ENCODE results near the gene POLR3GL.
"Not testable (repeated sequence)": the region's sequence is repeated elsewhere in the genome, so short reads cannot be mapped to it uniquely, and the experiment has no call there.

The POLR3GL gene

GRCh38 chr1:145964328-145965118 lies at the start of gene POLR3GL, which contains the start of gene ANKRD34A:
TSS of gene POLR3GL (plus strand) at chr1:145964690. CDS start at chr1:145974866, 10,176 bp downstream.
TSS of gene ANKRD34A (minus strand) at chr1:145964575. CDS start at chr1:145961759, 2,816 bp downstream.
- DNase-seq = peak; percentile 94

GRCh38 chr1:145916745-145917144 lies 47.7 kb upstream of the POLR3GL start:
- no peak for DNase-seq

GRCh38 chr1:145917595-145917994 lies 46.9 kb upstream of the POLR3GL start:
- no peak for DNase-seq

GRCh38 chr1:145918144-145918991 lies 46.1 kb upstream of the POLR3GL start, which contains the start of gene PEX11B:
TSS of gene PEX11B (minus strand) at chr1:145918717. CDS start at chr1:145918688, 29 bp downstream.
- DNase-seq = peak; percentile 79

- DNase-seq = no peak
Measured at GRCh38 chr1:145918992-145919939, 45.2 kb upstream of the POLR3GL start.

- not testable (repeated sequence) for DNase-seq
Measured at GRCh38 chr1:145920297-145920696, 44.2 kb upstream of the POLR3GL start.

GRCh38 chr1:145922266-145922665 lies 42.2 kb upstream of the POLR3GL start:
- DNase-seq = no peak

- DNase-seq = no peak
Measured at GRCh38 chr1:145926686-145927062, 37.8 kb upstream of the POLR3GL start.

GRCh38 chr1:145927063-145927886 lies 37.2 kb upstream of the POLR3GL start, which contains the start of gene RBM8A:
TSS of gene RBM8A (minus strand) at chr1:145927484. CDS start at chr1:145927426, 58 bp downstream.
- peak; percentile 99 for DNase-seq

- no peak for DNase-seq
Measured at GRCh38 chr1:145927916-145928643, 36.4 kb upstream of the POLR3GL start.

- not testable (repeated sequence) for DNase-seq
Measured at GRCh38 chr1:145932522-145933009, 31.9 kb upstream of the POLR3GL start.

GRCh38 chr1:145935708-145936107 lies 28.8 kb upstream of the POLR3GL start:
- DNase-seq = no peak

GRCh38 chr1:145936247-145936646 lies 28.2 kb upstream of the POLR3GL start:
- DNase-seq = no peak

- no peak for DNase-seq
Measured at GRCh38 chr1:145937436-145937835, 27.1 kb upstream of the POLR3GL start.

- no peak for DNase-seq
Measured at GRCh38 chr1:145942405-145942804, 22.1 kb upstream of the POLR3GL start.

- DNase-seq = no peak
Measured at GRCh38 chr1:145942871-145943270, 21.6 kb upstream of the POLR3GL start.

- no peak for DNase-seq
Measured at GRCh38 chr1:145944532-145944931, 20.0 kb upstream of the POLR3GL start.

- no peak for DNase-seq
Measured at GRCh38 chr1:145946477-145946986, 18.0 kb upstream of the POLR3GL start.

- DNase-seq = no peak
Measured at GRCh38 chr1:145947551-145947950, 16.9 kb upstream of the POLR3GL start.

GRCh38 chr1:145949219-145949618 lies 15.3 kb upstream of the POLR3GL start:
- DNase-seq = no peak

All from NCI-H1092 (cell line).